ENCODE measurements around the gene CDC42EP2.

DNA sequence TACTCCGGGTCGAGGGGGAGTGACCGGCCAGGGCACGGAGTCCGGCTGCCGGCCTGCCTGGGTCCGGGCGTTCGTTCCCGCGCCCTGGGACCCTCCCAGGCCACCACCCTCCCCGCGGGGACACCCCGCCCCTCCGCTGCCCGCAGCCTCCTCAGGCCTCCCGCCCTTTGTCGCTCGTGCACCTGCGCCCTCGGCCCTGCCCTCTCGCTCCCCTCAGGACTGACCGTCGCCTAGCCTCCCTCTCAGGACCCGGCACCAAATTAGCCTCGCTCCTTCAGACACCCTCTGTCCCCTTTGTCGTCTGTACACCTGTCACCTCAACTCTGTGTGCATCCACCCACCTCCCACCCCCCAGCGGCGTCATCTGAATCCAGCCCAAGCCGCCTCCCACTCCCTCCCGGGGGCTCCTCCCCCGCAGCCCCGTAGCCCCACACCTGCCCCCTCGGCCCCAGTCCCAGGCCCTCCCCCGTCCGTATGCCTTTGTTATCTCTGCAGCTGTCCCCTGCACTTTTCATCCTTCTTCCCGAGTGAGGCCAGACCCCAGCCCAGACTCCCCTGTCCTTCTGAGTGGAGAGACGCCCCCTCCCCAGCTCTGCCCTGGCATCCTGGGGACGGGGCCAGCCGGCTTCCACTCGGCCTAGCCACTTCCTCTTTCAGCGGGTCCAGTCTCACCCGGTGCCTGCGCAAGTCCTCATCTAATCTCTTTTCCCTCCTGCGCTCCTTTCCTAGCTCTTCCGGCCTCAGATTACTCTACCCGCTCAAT lies 40.5 kb downstream of the CDC42EP2 start:
- TF ChIP-seq POLR2A (IDR thresholded peaks at IDR 0.05; ENCODE audit: low read depth, low read length) (no peak), POLR2AphosphoS5 (IDR thresholded peaks at IDR 0.05; ENCODE audit: insufficient read depth, low read depth, low read length) (no peak), MYC (IDR thresholded peaks at IDR 0.05; ENCODE audit: low read depth, low read length) (no peak), GATA2 (IDR thresholded peaks at IDR 0.05; ENCODE audit: insufficient read depth, insufficient read length, low read depth, low read length) (no peak), EZH2 (IDR thresholded peaks at IDR 0.05; ENCODE audit: borderline replicate concordance, low read depth, low read length, severe bottlenecking) (no peak)
- TF ChIP-seq, protein P1, sequence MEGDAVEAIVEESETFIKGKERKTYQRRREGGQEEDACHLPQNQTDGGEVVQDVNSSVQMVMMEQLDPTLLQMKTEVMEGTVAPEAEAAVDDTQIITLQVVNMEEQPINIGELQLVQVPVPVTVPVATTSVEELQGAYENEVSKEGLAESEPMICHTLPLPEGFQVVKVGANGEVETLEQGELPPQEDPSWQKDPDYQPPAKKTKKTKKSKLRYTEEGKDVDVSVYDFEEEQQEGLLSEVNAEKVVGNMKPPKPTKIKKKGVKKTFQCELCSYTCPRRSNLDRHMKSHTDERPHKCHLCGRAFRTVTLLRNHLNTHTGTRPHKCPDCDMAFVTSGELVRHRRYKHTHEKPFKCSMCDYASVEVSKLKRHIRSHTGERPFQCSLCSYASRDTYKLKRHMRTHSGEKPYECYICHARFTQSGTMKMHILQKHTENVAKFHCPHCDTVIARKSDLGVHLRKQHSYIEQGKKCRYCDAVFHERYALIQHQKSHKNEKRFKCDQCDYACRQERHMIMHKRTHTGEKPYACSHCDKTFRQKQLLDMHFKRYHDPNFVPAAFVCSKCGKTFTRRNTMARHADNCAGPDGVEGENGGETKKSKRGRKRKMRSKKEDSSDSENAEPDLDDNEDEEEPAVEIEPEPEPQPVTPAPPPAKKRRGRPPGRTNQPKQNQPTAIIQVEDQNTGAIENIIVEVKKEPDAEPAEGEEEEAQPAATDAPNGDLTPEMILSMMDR (IDR thresholded peaks at IDR 0.05; ENCODE audit: extremely low read depth in 1 of 2, insufficient read depth in 1 of 2, low read depth in 1 of 2, low read length in 2 of 2) = no peak

Data from endothelial cell of umbilical vein (primary cell).